Hair follicle dermal papilla cell (primary cell): ENCODE measurements around the gene MGAT1. TPM values are rescaled to one million over a fixed set of nuclear protein-coding genes. Genes with fewer than 3 reads are reported as not detected.

Experiments
- total RNA-seq: library from RNA; depleted of rRNA; stranded (reverse); fragments of >200 nt; gene quantifications from 2 replicates; pipeline ENCODE4 v1.2.3, GENCODE V29; 2012

Gene MGAT1
- total RNA-seq, result 157 and 163 TPM in 2 replicates

DNA sequence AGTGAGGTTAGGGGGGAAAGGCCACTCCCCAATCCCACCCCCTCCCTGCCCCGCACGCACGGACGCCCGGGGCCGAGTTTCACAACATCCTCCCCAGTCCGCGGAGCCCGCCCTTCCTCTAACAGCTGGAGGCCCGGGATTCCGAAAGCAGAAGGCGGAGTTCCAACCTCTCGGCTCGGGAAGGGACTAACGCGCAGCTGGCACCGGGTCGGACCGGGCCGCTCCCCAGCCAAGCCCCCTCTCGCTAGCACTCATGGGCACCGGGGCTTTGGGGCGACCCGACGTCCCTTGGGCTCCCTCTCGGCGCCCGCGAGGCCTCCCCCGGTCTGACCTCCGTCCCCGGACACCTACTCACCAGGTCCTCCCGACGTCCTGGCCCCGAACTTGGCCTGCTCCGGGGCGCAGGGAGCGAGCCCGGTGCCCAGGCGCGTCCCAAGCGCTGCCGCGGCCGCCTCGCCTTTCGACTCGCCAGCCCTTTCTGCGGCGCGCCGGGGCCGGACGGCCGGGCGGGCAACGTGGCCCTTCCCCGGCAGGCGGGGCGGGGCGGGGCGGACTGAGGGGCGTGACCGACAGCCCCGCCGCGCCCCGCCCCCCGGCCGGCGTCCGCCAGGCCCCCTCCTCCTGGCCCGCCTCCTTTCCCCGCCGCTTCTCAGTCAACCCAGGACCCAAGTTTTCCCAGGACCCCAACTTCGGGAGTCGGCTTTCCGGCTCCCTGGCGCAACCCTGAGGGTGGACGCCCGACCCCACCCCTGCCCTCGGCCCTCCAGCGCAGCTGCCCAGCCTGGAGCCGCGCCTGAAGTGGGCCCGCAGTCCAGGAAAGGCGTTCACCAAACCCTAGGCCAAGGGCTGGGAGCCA lies at the start of gene MGAT1:
TSS of gene MGAT1 (minus strand) at position 482 of the 856 bp plus-strand sequence. CDS start 9,835 bp downstream, outside the sequence.

DNA sequence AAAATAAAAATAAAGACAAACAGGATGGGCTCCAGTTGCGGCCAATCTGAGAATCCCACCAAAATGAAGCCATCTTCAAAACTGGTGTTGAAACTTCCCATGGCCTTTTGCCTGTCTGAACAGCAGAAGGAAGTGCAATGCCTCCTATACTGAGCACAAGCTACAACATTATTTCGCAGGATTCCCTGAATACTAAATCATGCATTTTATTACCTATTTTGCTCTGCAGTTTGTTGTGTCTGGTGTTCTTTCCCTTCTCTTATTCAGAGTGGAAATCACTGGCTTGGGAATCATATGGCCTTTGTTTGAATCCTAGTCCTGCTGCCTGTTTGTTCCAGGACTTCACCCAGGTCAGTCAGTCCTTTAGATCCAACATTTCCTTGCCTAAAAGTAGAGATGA lies 62.6 kb downstream of the MGAT1 start, which contains the start of gene OR2Y1:
TSS of gene OR2Y1 (minus strand) at position 101 of the 400 bp plus-strand sequence. CDS start at position 101, 0 bp downstream.

Other genes starting within 250 kb of the MGAT1 start
- gene SCGB3A1, start 211.3 kb downstream of the MGAT1 start, total RNA-seq, result not detected in 2 replicates
- gene FLT4, start 153.2 kb downstream of the MGAT1 start, total RNA-seq, result 0.16 TPM in 1 of 2 replicates, not detected in the other
- not detected in 2 replicates for gene OR2Y1, start 62.7 kb downstream of the MGAT1 start, total RNA-seq
- gene ZFP62, start 58.5 kb upstream of the MGAT1 start, total RNA-seq, result 10.9 and 11.7 TPM in 2 replicates
- gene BTNL8, start 96.4 kb upstream of the MGAT1 start, total RNA-seq, result not detected in 2 replicates
- not detected in 2 replicates for gene BTNL3, start 186.0 kb upstream of the MGAT1 start, total RNA-seq
- gene BTNL9, start 237.5 kb upstream of the MGAT1 start, total RNA-seq, result not detected in 2 replicates